Adipocyte (in vitro differentiated cells): ENCODE results near the gene PTPRN2.
"Not testable (repeated sequence)": the region's sequence is repeated elsewhere in the genome, so short reads cannot be mapped to it uniquely, and the experiment has no call there.

Experiments
- DNase-seq: peaks from one replicate; pipeline ENCODE4 v3.0.0-alpha.2; 2015; ENCODE audit warnings: low read depth
- H3K27me3 ChIP-seq: replicated peaks from 2 replicates; pipeline ENCODE4 v1.7.0; 2013; ENCODE audit warnings: mild to moderate bottlenecking, low read length, moderate library complexity; ENCODE audit not compliant: control insufficient read depth, insufficient read depth
- H3K36me3 ChIP-seq: 2 replicates; pipeline ENCODE4 v1.7.0; 2013; ENCODE audit warnings: low read length, mild to moderate bottlenecking, moderate library complexity; ENCODE audit not compliant: control insufficient read depth, insufficient read depth, severe bottlenecking
- H3K4me1 ChIP-seq: 2 replicates; pipeline ENCODE4 v1.7.0; 2013; ENCODE audit warnings: mild to moderate bottlenecking, low read length, moderate library complexity; ENCODE audit not compliant: control insufficient read depth, insufficient read depth
- H3K4me3 ChIP-seq: 2 replicates; pipeline ENCODE4 v1.7.0; 2013; ENCODE audit warnings: mild to moderate bottlenecking, low read length, moderate library complexity
- H3K9ac ChIP-seq: 2 replicates; pipeline ENCODE4 v1.7.0; 2013; ENCODE audit warnings: mild to moderate bottlenecking, low read length, moderate library complexity
- H3K9me3 ChIP-seq: 2 replicates; pipeline ENCODE4 v1.7.0; 2013; ENCODE audit warnings: mild to moderate bottlenecking, low read length, moderate library complexity; ENCODE audit not compliant: control insufficient read depth

Gene PTPRN2

GRCh38 chr7:158389514-158390425, 197.9 kb downstream of the PTPRN2 start:
- Histone ChIP-seq H3K9me3 (no peaks in the 10 kb centered on the region), H3K4me3 (no peak overlapping the region), H3K36me3 (no peaks in the 10 kb centered on the region), H3K27me3 (peaks cover 7% of the 10 kb centered on the region), H3K4me1 (no peaks in the 10 kb centered on the region), H3K9ac (no peak overlapping the region)
- DNase-seq = no peak

- Histone ChIP-seq H3K27me3 (peaks cover 7% of the 10 kb centered on the region), H3K4me1 (no peaks in the 10 kb centered on the region), H3K36me3 (no peaks in the 10 kb centered on the region), H3K9ac (no peak overlapping the region), H3K9me3 (no peaks in the 10 kb centered on the region), H3K4me3 (no peak overlapping the region)
- DNase-seq = no peak
Observed at GRCh38 chr7:158388928-158389327, 198.7 kb downstream of the PTPRN2 start.

- Histone ChIP-seq H3K4me1 (no peaks in the 10 kb centered on the region), H3K9me3 (no peaks in the 10 kb centered on the region), H3K9ac (no peak overlapping the region), H3K36me3 (no peaks in the 10 kb centered on the region), H3K4me3 (no peak overlapping the region), H3K27me3 (peaks cover 7% of the 10 kb centered on the region)
- no peak for DNase-seq
Observed at GRCh38 chr7:158388072-158388471, 199.6 kb downstream of the PTPRN2 start.

- Histone ChIP-seq H3K36me3 (no peaks in the 10 kb centered on the region), H3K9ac (no peak overlapping the region), H3K9me3 (no peaks in the 10 kb centered on the region), H3K27me3 (peaks cover 7% of the 10 kb centered on the region), H3K4me3 (no peak overlapping the region), H3K4me1 (no peaks in the 10 kb centered on the region)
- DNase-seq = no peak
Observed at GRCh38 chr7:158387546-158387891, 200.1 kb downstream of the PTPRN2 start.

- Histone ChIP-seq H3K4me1 (no peaks in the 10 kb centered on the region), H3K36me3 (no peaks in the 10 kb centered on the region), H3K9ac (no peak overlapping the region), H3K4me3 (no peak overlapping the region), H3K27me3 (peaks cover 7% of the 10 kb centered on the region), H3K9me3 (no peaks in the 10 kb centered on the region)
- DNase-seq = no peak
Observed at GRCh38 chr7:158386866-158387545, 200.6 kb downstream of the PTPRN2 start.

GRCh38 chr7:158386355-158386618, 201.3 kb downstream of the PTPRN2 start:
- Histone ChIP-seq H3K4me1 (no peaks in the 10 kb centered on the region), H3K27me3 (peaks cover 7% of the 10 kb centered on the region), H3K36me3 (no peaks in the 10 kb centered on the region), H3K9me3 (no peaks in the 10 kb centered on the region), H3K4me3 (no peak overlapping the region), H3K9ac (no peak overlapping the region)
- DNase-seq = no peak

- not testable (repeated sequence) for H3K4me3 ChIP-seq, H3K9ac ChIP-seq, H3K9me3 ChIP-seq, DNase-seq, H3K4me1 ChIP-seq, H3K36me3 ChIP-seq, H3K27me3 ChIP-seq
Observed at GRCh38 chr7:158385496-158386354, 201.9 kb downstream of the PTPRN2 start.

- Histone ChIP-seq H3K4me1 (no peaks in the 10 kb centered on the region), H3K4me3 (no peak overlapping the region), H3K9ac (no peak overlapping the region), H3K27me3 (peaks cover 7% of the 10 kb centered on the region), H3K9me3 (no peaks in the 10 kb centered on the region), H3K36me3 (no peaks in the 10 kb centered on the region)
- DNase-seq = no peak
Observed at GRCh38 chr7:158384746-158385145, 202.9 kb downstream of the PTPRN2 start.

GRCh38 chr7:158383665-158384064, 204.0 kb downstream of the PTPRN2 start:
- Histone ChIP-seq H3K4me3 (no peak overlapping the region), H3K9me3 (no peaks in the 10 kb centered on the region), H3K4me1 (no peaks in the 10 kb centered on the region), H3K36me3 (no peaks in the 10 kb centered on the region), H3K27me3 (peaks cover 7% of the 10 kb centered on the region), H3K9ac (no peak overlapping the region)
- no peak for DNase-seq

GRCh38 chr7:158382363-158383254, 205.0 kb downstream of the PTPRN2 start:
- DNase-seq = no peak
- Histone ChIP-seq H3K4me1 (no peaks in the 10 kb centered on the region), H3K27me3 (peaks cover 7% of the 10 kb centered on the region), H3K36me3 (no peaks in the 10 kb centered on the region), H3K9ac (no peak overlapping the region), H3K4me3 (no peak overlapping the region), H3K9me3 (no peaks in the 10 kb centered on the region)
